Activated naive CD4-positive, alpha-beta T cell treated with Interleukin-2 at 50 U/mL for 16 hours (primary cell): ENCODE results near the gene CHCHD3.
"Not testable (repeated sequence)": the region's sequence is repeated elsewhere in the genome, so short reads cannot be mapped to it uniquely, and the experiment has no call there.

Experiments
- DNase-seq: peaks from one replicate; pipeline ENCODE4 v3.0.0-alpha.2; 2020

Gene CHCHD3

GRCh38 chr7:133040674-133041073, 41.2 kb downstream of the CHCHD3 start:
- DNase-seq = no peak

- DNase-seq = no peak
These were observed 41.7 kb downstream of the CHCHD3 start for GRCh38 chr7:133040178-133040577.

- no peak for DNase-seq
These were observed 42.3 kb downstream of the CHCHD3 start for GRCh38 chr7:133039614-133040013.

- no peak for DNase-seq
These were observed 45.6 kb downstream of the CHCHD3 start for GRCh38 chr7:133036289-133036688.

GRCh38 chr7:133035240-133035639, 46.6 kb downstream of the CHCHD3 start:
- not testable (repeated sequence) for DNase-seq

GRCh38 chr7:133030346-133030745, 51.5 kb downstream of the CHCHD3 start:
- no peak for DNase-seq

- no peak for DNase-seq
These were observed 52.4 kb downstream of the CHCHD3 start for GRCh38 chr7:133029463-133029862.

GRCh38 chr7:133027397-133027796, 54.5 kb downstream of the CHCHD3 start:
- DNase-seq = no peak

- no peak for DNase-seq
These were observed 55.6 kb downstream of the CHCHD3 start for GRCh38 chr7:133026210-133026859.

GRCh38 chr7:133025056-133025455, 56.8 kb downstream of the CHCHD3 start:
- DNase-seq = no peak

GRCh38 chr7:133024596-133024995, 57.3 kb downstream of the CHCHD3 start:
- DNase-seq = no peak

- DNase-seq = no peak
These were observed 58.4 kb downstream of the CHCHD3 start for GRCh38 chr7:133023370-133024071.

GRCh38 chr7:133022661-133023060, 59.2 kb downstream of the CHCHD3 start:
- no peak for DNase-seq

GRCh38 chr7:133021196-133021595, 60.7 kb downstream of the CHCHD3 start:
- DNase-seq = no peak

- DNase-seq = no peak
These were observed 61.4 kb downstream of the CHCHD3 start for GRCh38 chr7:133020496-133020895.

GRCh38 chr7:133019590-133019989, 62.3 kb downstream of the CHCHD3 start:
- DNase-seq = no peak

GRCh38 chr7:133016604-133017003, 65.3 kb downstream of the CHCHD3 start:
- DNase-seq = no peak

GRCh38 chr7:133015888-133016287, 66.0 kb downstream of the CHCHD3 start:
- no peak for DNase-seq

- DNase-seq = no peak
These were observed 70.1 kb downstream of the CHCHD3 start for GRCh38 chr7:133011746-133012145.

- no peak for DNase-seq
These were observed 72.3 kb downstream of the CHCHD3 start for GRCh38 chr7:133009426-133010252.

GRCh38 chr7:133007961-133008360, 73.9 kb downstream of the CHCHD3 start:
- no peak for DNase-seq

GRCh38 chr7:133003052-133003910, 78.6 kb downstream of the CHCHD3 start:
- DNase-seq = no peak

- no peak for DNase-seq
These were observed 80.2 kb downstream of the CHCHD3 start for GRCh38 chr7:133001727-133002126.
